ENCODE results near the gene ILF3. TPM values are rescaled to one million over a fixed set of nuclear protein-coding genes. Genes with fewer than 3 reads are reported as not detected.

ILF3 gene
- polyA plus RNA-seq, 1 experiment = 155 TPM

GRCh38 chr19:10679743-10680142 lies 25.6 kb downstream of the ILF3 start:
- Histone ChIP-seq H3K9me3 (ENCODE audit: control insufficient read depth, insufficient read depth, low read length) (no peaks in the 10 kb centered on the region), H3K27ac (ENCODE audit: low read depth, low read length) (no peak overlapping the region), H3K4me3 (ENCODE audit: low read depth, low read length) (no peak overlapping the region), H3K27me3 (ENCODE audit: control insufficient read depth, insufficient read depth, low read length) (no peaks in the 10 kb centered on the region)
- TF ChIP-seq, protein P1, sequence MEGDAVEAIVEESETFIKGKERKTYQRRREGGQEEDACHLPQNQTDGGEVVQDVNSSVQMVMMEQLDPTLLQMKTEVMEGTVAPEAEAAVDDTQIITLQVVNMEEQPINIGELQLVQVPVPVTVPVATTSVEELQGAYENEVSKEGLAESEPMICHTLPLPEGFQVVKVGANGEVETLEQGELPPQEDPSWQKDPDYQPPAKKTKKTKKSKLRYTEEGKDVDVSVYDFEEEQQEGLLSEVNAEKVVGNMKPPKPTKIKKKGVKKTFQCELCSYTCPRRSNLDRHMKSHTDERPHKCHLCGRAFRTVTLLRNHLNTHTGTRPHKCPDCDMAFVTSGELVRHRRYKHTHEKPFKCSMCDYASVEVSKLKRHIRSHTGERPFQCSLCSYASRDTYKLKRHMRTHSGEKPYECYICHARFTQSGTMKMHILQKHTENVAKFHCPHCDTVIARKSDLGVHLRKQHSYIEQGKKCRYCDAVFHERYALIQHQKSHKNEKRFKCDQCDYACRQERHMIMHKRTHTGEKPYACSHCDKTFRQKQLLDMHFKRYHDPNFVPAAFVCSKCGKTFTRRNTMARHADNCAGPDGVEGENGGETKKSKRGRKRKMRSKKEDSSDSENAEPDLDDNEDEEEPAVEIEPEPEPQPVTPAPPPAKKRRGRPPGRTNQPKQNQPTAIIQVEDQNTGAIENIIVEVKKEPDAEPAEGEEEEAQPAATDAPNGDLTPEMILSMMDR (IDR thresholded peaks at IDR 0.05; ENCODE audit: low read depth, low read length) = no peak
- POLR2A ChIA-PET = no interaction called here
- CTCF ChIA-PET = no interaction called here
- no peak for DNase-seq (ENCODE audit: low read depth, low spot score)

GRCh38 chr19:10680545-10681135 lies 26.5 kb downstream of the ILF3 start:
- H3K27ac ChIP-seq (ENCODE audit: low read depth, low read length) = no peak overlapping the region
- POLR2A ChIA-PET = no interaction called here
- no peaks in the 10 kb centered on the region for H3K9me3 ChIP-seq (ENCODE audit: control insufficient read depth, insufficient read depth, low read length)
- no peaks in the 10 kb centered on the region for H3K27me3 ChIP-seq (ENCODE audit: control insufficient read depth, insufficient read depth, low read length)
- no peak overlapping the region for H3K4me3 ChIP-seq (ENCODE audit: low read depth, low read length)
- TF ChIP-seq, protein P1 (IDR thresholded peaks at IDR 0.05; ENCODE audit: low read depth, low read length) = no peak
- CTCF ChIA-PET = interaction anchor here (3.1 kb wide), 1 partner anchor 20 kb away, joined by 16 read pairs; the partner anchor contains the start of gene QTRT1
- DNase-seq (ENCODE audit: low read depth, low spot score) = no peak

DNA sequence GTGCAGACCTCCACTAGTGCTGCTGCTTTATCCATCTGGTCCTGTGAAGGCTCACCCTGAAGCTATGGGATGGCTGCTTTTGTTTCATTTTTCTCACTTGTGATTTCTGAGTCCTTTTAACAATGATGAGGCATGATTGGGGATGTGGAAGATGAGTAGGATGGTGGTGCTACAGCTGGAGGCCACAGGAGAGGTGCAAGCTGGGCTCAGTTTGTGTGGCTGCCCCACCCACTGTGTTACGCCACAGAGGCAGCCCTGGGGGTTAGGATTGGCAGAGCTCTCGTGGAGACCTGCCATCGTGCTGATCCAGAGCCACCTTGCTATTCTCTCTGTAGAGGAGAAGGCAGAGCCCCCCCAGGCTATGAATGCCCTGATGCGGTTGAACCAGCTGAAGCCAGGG lies 27.5 kb downstream of the ILF3 start:
- no peaks in the 10 kb centered on the region for H3K9me3 ChIP-seq (ENCODE audit: control insufficient read depth, insufficient read depth, low read length)
- TF ChIP-seq, protein P1 (IDR thresholded peaks at IDR 0.05; ENCODE audit: low read depth, low read length) = no peak
- no peak overlapping the region for H3K4me3 ChIP-seq (ENCODE audit: low read depth, low read length)
- H3K27ac ChIP-seq (ENCODE audit: low read depth, low read length) = no peak overlapping the region
- no peaks in the 10 kb centered on the region for H3K27me3 ChIP-seq (ENCODE audit: control insufficient read depth, insufficient read depth, low read length)
- ChIA-PET CTCF (interaction anchor here (0.6 to 3.1 kb wide), 2 partner anchors 11 to 19 kb away, joined by 3 to 16 read pairs; partner anchors contain the start of gene QTRT1), POLR2A (no interaction called here)
- no peak for DNase-seq (ENCODE audit: low read depth, low spot score)

- H3K27ac ChIP-seq (ENCODE audit: low read depth, low read length) = no peak overlapping the region
- DNase-seq (ENCODE audit: low read depth, low spot score) = no peak
- H3K27me3 ChIP-seq (ENCODE audit: control insufficient read depth, insufficient read depth, low read length) = no peaks in the 10 kb centered on the region
- H3K9me3 ChIP-seq (ENCODE audit: control insufficient read depth, insufficient read depth, low read length) = no peaks in the 10 kb centered on the region
- TF ChIP-seq, protein P1 (IDR thresholded peaks at IDR 0.05; ENCODE audit: low read depth, low read length) = no peak
- ChIA-PET POLR2A (no interaction called here), CTCF (interaction anchor here (3.1 kb wide), 1 partner anchor 18 kb away, joined by 16 read pairs; the partner anchor contains the start of gene QTRT1)
- H3K4me3 ChIP-seq (ENCODE audit: low read depth, low read length) = no peak overlapping the region
Measured at GRCh38 chr19:10682397-10683063, 28.4 kb downstream of the ILF3 start.

DNA sequence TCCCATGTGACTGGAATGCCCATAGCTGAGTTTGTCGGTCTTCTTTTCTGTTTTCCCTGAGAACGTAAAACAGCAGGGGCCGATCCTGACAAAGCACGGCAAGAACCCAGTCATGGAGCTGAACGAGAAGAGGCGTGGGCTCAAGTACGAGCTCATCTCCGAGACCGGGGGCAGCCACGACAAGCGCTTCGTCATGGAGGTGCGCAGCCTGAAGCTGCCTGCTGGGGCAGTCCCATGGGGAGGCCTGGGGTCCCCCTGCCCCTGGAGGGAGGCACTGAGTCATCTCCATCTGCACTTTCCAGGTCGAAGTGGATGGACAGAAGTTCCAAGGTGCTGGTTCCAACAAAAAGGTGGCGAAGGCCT lies 28.9 kb downstream of the ILF3 start:
- no peak overlapping the region for H3K27ac ChIP-seq (ENCODE audit: low read depth, low read length)
- CTCF ChIA-PET = interaction anchor here (3.1 kb wide), 1 partner anchor 18 kb away, joined by 16 read pairs; the partner anchor contains the start of gene QTRT1
- TF ChIP-seq, protein P1 (IDR thresholded peaks at IDR 0.05; ENCODE audit: low read depth, low read length) = no peak
- POLR2A ChIA-PET = no interaction called here
- H3K4me3 ChIP-seq (ENCODE audit: low read depth, low read length) = no peak overlapping the region
- no peaks in the 10 kb centered on the region for H3K9me3 ChIP-seq (ENCODE audit: control insufficient read depth, insufficient read depth, low read length)
- no peak for DNase-seq (ENCODE audit: low read depth, low spot score)
- H3K27me3 ChIP-seq (ENCODE audit: control insufficient read depth, insufficient read depth, low read length) = no peaks in the 10 kb centered on the region
